ENCODE results near the gene U2AF2. TPM values are rescaled to one million over a fixed set of nuclear protein-coding genes. Genes with fewer than 3 reads are reported as not detected.

The U2AF2 gene
- polyA plus RNA-seq, 1 of the 3 experiments (the other 2 are of a cell fraction): 321 TPM

DNA sequence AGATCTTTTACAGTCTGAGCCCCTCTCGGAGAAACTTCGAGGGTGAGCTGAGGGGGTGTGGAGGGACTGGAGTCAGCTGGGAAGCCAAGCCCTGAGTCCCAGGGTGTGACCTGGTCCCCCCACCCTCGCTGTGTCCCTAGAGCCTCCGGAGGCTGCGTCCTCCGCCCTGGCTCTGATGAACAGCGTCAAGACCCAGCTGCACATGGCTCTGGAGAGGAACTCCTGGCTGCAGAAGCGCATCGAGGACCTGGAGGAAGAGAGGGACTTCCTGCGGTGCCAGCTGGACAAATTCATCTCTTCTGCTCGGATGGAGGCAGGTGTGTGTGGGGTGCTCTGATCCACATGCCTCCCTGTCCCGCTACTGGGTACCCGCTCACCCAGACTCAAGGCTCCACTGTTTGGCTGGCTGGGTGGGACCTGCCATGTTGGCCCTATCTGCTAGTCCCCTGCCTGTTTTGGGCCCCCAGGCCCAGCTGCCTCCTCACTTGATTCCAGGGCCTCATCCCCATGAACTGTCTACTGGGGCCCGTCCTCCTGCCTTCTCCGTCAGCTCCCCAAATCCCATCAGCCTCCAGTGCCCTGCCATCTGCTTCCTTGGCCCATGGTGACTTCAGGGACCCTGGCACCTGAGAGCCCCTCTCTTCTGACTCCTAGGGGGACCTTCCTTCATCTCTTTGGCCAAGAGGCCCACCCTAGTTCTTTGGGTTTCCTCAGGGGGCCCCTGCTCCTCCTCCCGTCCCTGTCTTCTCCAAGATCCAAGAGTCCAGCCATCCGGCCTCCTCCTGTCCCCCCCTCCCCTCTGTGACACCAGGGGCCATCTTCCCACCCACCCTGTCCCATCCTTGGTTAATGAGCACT is 5.3 kb upstream of the U2AF2 start:
- Histone ChIP-seq H3K36me3 (replicated peaks in 1 of 2; ENCODE audit: control insufficient read depth in 1 of 2, insufficient read depth in 2 of 2, low read length in 1 of 2) (peaks cover 3 to 30% of the 10 kb centered on the region in 2 experiments), H3K4me3 (ENCODE audit: low read depth in 2 of 2, low read length in 1 of 2) (peak overlapping the region in 1 of 2 experiments; percentile 82; a peak in 2 of 4 replicates), H3K4me1 (ENCODE audit: control insufficient read depth in 1 of 2, insufficient read depth in 2 of 2, low read depth in 1 of 2, low read length in 1 of 2) (peaks cover 5 to 31% of the 10 kb centered on the region in 2 experiments; a peak in 2 of 4 replicates), H3K79me2 (ENCODE audit: insufficient read depth) (peaks cover 25% of the 10 kb centered on the region), H3K9ac (0 out of 2 replicates have a peak overlapping the region, but pooled peaks have one; percentile 77), H2AFZ (ENCODE audit: low read depth) (no peak overlapping the region), H3K27me3 (ENCODE audit: insufficient read depth) (no peaks in the 10 kb centered on the region), H3K9me2 (no peaks in the 10 kb centered on the region), H4K20me1 (ENCODE audit: insufficient read depth) (no peaks in the 10 kb centered on the region), H3K27ac (ENCODE audit: low read depth in 2 of 2, low read length in 1 of 2) (no peak overlapping the region; a peak in 1 of 4 replicates), H3K4me2 (peak overlapping the region; percentile 96), H3F3A (replicated peaks; ENCODE audit: insufficient read depth) (peaks cover 17% of the 10 kb centered on the region), H3K9me3 (no peaks in the 10 kb centered on the region)
- ChIA-PET POLR2A (interaction anchor here (0.9 kb wide), 1 partner anchor 13 kb away, joined by 3 read pairs; no protein-coding TSS in a partner anchor), CTCF (interaction anchor here (0.7 to 4.5 kb wide), 3 partner anchors 9 to 146 kb away, joined by 3 to 30 read pairs (median 3); no protein-coding TSS in a partner anchor)
- WGBS (ENCODE audit: low lambda C conversion rate): 97% methylated on average over 13 of the region's 17 CpGs
- TF ChIP-seq RXRA (IDR thresholded peaks at IDR 0.05; ENCODE audit: borderline replicate concordance, low read depth) (no peak), JUND (IDR thresholded peaks at IDR 0.05) (no peak), MXI1 (IDR thresholded peaks at IDR 0.05; ENCODE audit: low read depth, low read length) (no peak), EP300 (IDR thresholded peaks at IDR 0.05; ENCODE audit: borderline replicate concordance in 1 of 2, low read depth in 1 of 2, low read length in 1 of 2) (no peak), SIN3A (IDR thresholded peaks at IDR 0.05; ENCODE audit: borderline replicate concordance, low read depth, low read length) (no peak), GABPA (IDR thresholded peaks at IDR 0.05; ENCODE audit: low read depth) (no peak), CHD2 (IDR thresholded peaks at IDR 0.05; ENCODE audit: low read length, partially characterized antibody) (no peak)
- TF ChIP-seq, protein P1, sequence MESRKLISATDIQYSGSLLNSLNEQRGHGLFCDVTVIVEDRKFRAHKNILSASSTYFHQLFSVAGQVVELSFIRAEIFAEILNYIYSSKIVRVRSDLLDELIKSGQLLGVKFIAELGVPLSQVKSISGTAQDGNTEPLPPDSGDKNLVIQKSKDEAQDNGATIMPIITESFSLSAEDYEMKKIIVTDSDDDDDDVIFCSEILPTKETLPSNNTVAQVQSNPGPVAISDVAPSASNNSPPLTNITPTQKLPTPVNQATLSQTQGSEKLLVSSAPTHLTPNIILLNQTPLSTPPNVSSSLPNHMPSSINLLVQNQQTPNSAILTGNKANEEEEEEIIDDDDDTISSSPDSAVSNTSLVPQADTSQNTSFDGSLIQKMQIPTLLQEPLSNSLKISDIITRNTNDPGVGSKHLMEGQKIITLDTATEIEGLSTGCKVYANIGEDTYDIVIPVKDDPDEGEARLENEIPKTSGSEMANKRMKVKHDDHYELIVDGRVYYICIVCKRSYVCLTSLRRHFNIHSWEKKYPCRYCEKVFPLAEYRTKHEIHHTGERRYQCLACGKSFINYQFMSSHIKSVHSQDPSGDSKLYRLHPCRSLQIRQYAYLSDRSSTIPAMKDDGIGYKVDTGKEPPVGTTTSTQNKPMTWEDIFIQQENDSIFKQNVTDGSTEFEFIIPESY (IDR thresholded peaks at IDR 0.05; ENCODE audit: borderline replicate concordance, low read depth): no peak
- TF ChIP-seq, protein P2, sequence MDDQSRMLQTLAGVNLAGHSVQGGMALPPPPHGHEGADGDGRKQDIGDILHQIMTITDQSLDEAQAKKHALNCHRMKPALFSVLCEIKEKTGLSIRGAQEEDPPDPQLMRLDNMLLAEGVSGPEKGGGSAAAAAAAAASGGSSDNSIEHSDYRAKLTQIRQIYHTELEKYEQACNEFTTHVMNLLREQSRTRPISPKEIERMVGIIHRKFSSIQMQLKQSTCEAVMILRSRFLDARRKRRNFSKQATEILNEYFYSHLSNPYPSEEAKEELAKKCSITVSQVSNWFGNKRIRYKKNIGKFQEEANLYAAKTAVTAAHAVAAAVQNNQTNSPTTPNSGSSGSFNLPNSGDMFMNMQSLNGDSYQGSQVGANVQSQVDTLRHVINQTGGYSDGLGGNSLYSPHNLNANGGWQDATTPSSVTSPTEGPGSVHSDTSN (IDR thresholded peaks at IDR 0.05): no peak
- no peak for DNase-seq

DNA sequence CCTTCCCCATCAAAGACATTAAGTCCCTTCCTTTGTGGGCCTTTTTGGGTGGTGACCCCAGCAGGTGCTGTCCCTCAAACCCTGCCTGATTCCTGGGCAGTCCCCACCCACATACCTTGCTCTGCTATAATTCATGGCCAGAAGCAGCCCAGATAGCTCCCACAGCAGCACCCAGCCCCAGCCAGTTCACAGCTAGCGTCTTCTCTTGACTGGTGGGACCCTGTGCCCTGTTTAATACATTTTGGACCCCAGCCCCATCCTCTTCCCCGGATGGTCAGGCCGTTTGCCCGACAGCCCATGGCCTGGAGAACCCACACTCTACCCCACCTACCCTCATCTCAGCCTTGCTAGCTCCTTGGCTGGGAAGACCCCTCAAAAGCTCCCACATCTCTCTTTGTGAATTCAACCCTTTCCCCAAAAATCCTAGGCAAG is 4.7 kb upstream of the U2AF2 start:
- H3K4me2 ChIP-seq: no peak overlapping the region
- peaks cover 21% of the 10 kb centered on the region; the same call in 1 of the 2 replicates for H3K79me2 ChIP-seq (ENCODE audit: insufficient read depth)
- POLR2A ChIA-PET: interaction anchor here (0.9 kb wide), 1 partner anchor 14 kb away, joined by 3 read pairs; no protein-coding TSS in a partner anchor
- H3K9me2 ChIP-seq: no peaks in the 10 kb centered on the region
- H3K27ac ChIP-seq (ENCODE audit: low read depth in 2 of 2, low read length in 1 of 2): no peak overlapping the region
- H3F3A ChIP-seq (replicated peaks; ENCODE audit: insufficient read depth): peaks cover 15% of the 10 kb centered on the region
- no peak overlapping the region for H2AFZ ChIP-seq (ENCODE audit: low read depth)
- no peaks in the 10 kb centered on the region for H3K9me3 ChIP-seq
- H4K20me1 ChIP-seq (ENCODE audit: insufficient read depth): no peaks in the 10 kb centered on the region
- DNase-seq: no peak
- peaks cover 5 to 24% of the 10 kb centered on the region in 2 experiments; a peak in 2 of 4 replicates for H3K4me1 ChIP-seq (ENCODE audit: control insufficient read depth in 1 of 2, insufficient read depth in 2 of 2, low read depth in 1 of 2, low read length in 1 of 2)
- H3K27me3 ChIP-seq (ENCODE audit: insufficient read depth): no peaks in the 10 kb centered on the region
- CTCF ChIA-PET: interaction anchor here (1.5 to 4.5 kb wide), 2 partner anchors 18 to 146 kb away, joined by 3 to 30 read pairs; no protein-coding TSS in a partner anchor
- no peak overlapping the region for H3K4me3 ChIP-seq (ENCODE audit: low read depth in 2 of 2, low read length in 1 of 2)
- no peak overlapping the region for H3K9ac ChIP-seq
- peaks cover under 1 to 24% of the 10 kb centered on the region in 2 experiments for H3K36me3 ChIP-seq (replicated peaks in 1 of 2; ENCODE audit: control insufficient read depth in 1 of 2, insufficient read depth in 2 of 2, low read length in 1 of 2)
- 98% methylated on average over 4 of the region's 4 CpGs for WGBS (ENCODE audit: low lambda C conversion rate)
- no peak for TF ChIP-seq MEF2A (IDR thresholded peaks at IDR 0.05; ENCODE audit: borderline replicate concordance, low read depth)
- no peak for TF ChIP-seq EZH2phosphoT487 (IDR thresholded peaks at IDR 0.05; ENCODE audit: borderline replicate concordance, low read depth)
- TF ChIP-seq GATA2 (CRISPR knock-in tag; IDR thresholded peaks at IDR 0.05): no peak
- TF ChIP-seq YY1 (IDR thresholded peaks at IDR 0.05; ENCODE audit: low read depth): no peak
- TF ChIP-seq, protein P3, sequence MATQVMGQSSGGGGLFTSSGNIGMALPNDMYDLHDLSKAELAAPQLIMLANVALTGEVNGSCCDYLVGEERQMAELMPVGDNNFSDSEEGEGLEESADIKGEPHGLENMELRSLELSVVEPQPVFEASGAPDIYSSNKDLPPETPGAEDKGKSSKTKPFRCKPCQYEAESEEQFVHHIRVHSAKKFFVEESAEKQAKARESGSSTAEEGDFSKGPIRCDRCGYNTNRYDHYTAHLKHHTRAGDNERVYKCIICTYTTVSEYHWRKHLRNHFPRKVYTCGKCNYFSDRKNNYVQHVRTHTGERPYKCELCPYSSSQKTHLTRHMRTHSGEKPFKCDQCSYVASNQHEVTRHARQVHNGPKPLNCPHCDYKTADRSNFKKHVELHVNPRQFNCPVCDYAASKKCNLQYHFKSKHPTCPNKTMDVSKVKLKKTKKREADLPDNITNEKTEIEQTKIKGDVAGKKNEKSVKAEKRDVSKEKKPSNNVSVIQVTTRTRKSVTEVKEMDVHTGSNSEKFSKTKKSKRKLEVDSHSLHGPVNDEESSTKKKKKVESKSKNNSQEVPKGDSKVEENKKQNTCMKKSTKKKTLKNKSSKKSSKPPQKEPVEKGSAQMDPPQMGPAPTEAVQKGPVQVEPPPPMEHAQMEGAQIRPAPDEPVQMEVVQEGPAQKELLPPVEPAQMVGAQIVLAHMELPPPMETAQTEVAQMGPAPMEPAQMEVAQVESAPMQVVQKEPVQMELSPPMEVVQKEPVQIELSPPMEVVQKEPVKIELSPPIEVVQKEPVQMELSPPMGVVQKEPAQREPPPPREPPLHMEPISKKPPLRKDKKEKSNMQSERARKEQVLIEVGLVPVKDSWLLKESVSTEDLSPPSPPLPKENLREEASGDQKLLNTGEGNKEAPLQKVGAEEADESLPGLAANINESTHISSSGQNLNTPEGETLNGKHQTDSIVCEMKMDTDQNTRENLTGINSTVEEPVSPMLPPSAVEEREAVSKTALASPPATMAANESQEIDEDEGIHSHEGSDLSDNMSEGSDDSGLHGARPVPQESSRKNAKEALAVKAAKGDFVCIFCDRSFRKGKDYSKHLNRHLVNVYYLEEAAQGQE (IDR thresholded peaks at IDR 0.05; ENCODE audit: low read depth, low read length): no peak
- no peak for TF ChIP-seq RCOR1 (IDR thresholded peaks at IDR 0.05; ENCODE audit: low read length)
- no peak for TF ChIP-seq MXI1 (IDR thresholded peaks at IDR 0.05; ENCODE audit: low read depth, low read length)
- TF ChIP-seq, protein P4, sequence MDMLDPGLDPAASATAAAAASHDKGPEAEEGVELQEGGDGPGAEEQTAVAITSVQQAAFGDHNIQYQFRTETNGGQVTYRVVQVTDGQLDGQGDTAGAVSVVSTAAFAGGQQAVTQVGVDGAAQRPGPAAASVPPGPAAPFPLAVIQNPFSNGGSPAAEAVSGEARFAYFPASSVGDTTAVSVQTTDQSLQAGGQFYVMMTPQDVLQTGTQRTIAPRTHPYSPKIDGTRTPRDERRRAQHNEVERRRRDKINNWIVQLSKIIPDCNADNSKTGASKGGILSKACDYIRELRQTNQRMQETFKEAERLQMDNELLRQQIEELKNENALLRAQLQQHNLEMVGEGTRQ (IDR thresholded peaks at IDR 0.05; ENCODE audit: borderline replicate concordance, low read depth, low read length): no peak
